GM19468 (cell line): ENCODE measurements around the gene IL18R1.

Experiments used
- ATAC-seq: cut with Tn5 transposase; IDR thresholded peaks from one replicate; pipeline ENCODE4 v1.9.1; 2021; ENCODE audit warnings: mild to moderate bottlenecking, moderate library complexity, moderate number of reproducible peaks; ENCODE audit not compliant: unreplicated experiment; ENCODE audit errors: extremely low read depth

The IL18R1 gene

DNA sequence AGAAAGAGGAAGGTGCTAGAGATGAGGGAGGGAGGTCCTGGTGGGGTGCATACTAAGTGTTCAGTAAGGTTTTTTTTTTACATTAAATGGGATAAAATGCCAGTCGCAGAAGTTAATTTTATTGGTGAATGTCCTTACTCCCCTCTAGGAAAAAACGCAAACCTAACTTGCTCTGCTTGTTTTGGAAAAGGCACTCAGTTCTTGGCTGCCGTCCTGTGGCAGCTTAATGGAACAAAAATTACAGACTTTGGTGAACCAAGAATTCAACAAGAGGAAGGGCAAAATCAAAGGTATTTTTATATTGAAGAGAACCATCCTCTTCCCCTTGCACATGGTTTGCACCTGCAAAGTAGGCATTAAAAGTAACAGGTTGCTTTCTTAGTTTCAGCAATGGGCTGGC, 12.7 kb upstream of the IL18R1 start:
- no peak for ATAC-seq

GRCh38 chr2:102344397-102344796, 11.2 kb upstream of the IL18R1 start:
- ATAC-seq, result no peak

GRCh38 chr2:102345329-102345920, 10.2 kb upstream of the IL18R1 start:
- no peak for ATAC-seq

DNA sequence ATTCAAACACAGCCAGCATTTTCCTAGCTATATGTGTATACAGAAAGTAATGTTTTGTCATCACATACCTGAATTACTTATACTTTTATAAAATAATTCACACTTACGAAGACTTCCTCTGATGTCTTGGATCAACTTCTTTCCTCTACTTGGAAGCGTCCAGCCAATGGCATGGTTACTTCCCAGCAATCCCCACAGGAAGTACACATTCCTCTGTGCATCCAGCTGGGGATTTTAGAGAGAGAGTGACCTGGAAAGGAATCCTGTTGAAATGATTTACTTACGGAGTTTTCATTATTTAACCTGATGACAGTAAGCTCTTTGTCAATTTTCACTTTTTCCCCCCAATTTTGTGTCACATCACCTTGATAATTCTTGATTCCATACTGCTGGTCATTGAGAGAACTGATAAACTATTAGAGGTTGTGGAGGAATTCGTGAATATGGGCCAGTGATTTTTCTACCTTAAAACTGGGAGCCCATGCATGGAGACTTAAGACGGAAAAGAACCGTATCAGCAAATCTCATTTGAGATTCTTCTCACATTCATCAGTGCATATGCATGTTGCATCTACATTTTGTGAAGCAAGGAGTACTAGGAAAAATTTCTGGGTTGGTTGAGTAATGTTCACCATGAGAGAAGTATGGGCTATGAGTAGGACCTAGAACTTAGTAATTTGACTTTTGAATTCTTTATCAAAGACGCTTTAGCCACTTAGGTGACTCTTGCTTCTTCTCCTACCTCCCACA, 9.0 kb upstream of the IL18R1 start:
- no peak for ATAC-seq

DNA sequence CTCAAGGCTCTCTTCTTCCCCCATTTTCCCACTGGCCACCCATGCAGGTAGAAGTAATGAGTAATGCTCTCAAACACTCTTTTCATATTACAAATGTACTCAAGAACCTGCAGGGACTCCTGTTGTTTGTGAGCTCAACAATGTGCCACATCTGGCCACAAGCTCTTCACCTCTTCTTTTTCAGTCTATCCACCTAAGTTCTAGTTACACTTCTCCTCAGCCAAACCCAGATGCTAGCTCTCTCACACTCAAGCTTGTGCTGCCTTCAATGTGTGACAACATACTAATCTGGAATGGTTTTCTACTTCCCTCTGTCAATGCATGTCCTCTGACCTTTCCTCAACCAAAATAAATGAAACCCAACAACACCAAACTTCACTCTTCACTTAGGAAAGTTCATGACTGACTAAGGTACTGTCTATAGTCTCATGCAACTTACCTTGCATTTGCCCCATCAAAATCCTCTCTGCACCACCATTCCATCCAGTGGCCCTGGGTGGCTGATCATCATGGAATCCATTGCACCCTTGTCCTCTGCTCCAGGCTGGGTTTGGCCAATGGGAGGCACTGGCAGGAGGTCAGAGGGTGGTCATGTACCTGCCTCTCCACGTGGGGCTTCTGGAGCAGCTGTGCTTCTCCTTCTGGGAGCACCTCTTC, 5.3 kb upstream of the IL18R1 start:
- ATAC-seq, result no peak

GRCh38 chr2:102356381-102356712, 751 bp downstream of the IL18R1 start:
- no peak for ATAC-seq

DNA sequence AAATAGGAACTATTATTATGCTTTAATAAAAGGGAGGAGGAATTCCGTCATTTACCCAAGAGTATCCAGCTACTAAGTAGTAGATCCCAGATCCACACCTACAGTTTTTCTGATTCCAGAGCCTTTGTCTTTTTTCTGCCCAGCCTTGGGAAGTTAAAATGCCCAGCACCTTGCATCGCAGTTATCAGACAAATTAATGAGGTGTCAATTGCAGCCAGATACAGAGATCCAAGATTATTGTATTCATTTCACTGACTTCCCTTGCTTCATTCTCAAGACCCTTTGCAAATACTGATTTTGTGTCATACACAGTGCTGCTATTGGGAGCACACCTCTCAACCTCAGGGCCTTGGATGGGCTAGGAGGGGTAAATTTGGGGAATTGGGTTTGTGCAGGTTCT, 1.1 kb downstream of the IL18R1 start:
- no peak for ATAC-seq

DNA sequence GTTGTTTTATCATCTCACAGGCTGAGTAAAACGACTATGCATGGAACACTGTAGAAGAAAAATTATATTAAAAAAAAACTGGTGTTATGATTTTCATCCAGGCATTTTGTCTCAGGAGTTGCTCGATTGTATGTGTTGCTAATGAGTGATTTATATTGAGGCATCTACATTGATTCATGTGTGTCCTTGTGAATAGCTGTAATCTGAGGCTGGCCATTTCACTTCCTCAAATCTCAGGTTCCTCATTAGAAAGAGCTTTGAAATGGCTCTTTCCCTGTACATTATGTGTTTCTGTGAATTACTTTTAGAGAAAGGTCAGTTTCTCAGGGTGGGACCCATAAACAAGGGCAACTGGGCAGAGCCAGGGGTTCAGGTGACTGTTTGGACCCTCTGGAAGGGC, 2.3 kb downstream of the IL18R1 start:
- no peak for ATAC-seq

GRCh38 chr2:102358496-102358895, 2.9 kb downstream of the IL18R1 start:
- ATAC-seq, result no peak

DNA sequence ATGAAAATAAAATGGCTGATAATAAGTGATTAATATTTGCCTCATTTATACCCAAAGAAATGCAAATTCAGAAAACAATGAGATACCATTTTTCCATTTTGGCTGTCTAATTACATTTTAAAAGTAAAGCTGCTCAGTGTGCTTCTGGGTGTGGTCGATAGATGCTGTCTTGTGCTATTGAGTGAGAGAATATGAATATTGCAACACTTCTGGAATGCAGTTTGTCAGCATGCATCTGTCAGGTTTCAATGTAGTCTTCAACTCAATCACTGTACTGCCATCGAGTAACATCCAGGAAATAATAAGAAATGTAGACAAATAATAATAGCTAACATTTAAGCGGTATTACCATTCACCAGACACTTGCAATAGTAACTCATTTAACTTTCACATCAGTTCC, 3.9 kb downstream of the IL18R1 start:
- no peak for ATAC-seq

DNA sequence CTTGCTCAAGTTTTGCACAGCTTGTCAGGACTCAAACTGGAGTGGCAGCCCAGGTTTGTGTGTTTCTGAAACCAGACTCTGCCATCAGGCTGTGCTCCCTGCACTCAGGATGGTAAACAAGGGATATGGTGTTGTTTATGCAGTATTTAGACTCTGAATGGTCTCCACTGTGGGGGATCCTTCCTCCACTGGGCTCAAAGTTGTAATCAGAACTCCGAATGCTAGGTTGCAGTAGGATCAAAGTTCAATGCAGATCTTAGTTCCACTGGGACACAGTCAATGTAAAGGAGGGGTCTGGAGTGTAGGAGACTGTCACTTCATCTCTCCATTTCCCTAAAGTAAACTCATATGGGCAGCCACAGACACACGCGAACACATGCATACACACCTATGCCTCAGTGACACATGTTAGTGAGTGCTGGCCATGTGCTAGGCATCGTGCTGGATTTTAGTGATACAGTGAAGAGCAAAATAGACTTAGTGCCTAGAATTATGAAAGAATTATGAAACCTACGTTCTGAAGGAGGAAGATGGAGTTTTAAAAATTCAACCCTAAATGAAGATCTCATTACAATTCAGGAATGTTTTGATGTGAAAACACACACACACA, 6.1 kb downstream of the IL18R1 start:
- ATAC-seq, result no peak

DNA sequence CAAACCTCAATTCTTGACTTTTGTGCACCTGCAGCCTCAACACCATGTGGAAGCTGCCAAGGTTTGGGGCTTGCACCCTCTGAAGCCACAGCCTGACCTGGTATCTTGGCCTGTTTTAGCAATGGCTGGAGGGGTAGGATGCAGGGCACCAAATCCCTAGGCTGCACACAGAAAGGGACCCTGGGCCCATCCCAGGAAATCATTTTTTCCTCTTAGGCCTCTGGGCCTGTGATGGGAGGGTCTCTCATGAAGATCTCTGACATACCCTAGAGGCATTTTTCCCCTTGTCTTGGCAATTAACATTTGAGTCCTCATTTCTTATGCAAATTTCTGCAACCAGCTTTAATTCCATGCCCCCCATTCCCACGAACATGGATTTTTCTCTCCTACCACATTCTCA, 10.2 kb downstream of the IL18R1 start:
- no peak for ATAC-seq

DNA sequence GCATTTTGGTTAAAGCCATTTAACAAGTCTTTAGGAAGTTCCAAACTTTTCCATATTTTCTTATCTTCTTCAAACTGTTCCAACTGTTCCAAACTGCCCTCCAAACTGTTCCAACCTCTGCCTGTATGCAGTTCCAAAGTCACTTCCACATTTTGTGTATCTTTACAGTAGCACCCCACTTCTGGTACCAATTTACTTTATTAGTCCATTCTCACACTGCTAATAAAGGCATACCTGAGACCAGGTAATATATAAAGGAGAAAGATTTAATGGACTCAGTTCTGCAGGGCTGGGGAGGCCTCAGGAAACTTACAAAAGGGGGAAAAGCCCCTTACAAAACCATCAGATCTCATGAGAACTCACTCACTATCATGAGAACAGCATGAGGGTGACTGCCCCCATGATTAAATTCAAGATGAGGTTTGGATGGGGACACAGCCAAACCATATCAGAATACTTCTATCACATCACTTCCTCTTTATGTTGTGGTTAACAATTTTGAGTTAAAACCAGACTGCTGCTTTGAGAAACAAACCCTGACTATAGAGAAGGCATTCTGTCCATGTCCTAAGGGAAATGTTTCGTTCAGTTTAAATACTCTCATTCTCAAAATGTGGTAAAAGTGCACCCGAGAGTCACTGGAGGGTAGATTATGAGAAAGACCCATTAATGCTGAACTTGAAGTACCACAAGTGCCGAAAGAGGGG, 11.0 kb downstream of the IL18R1 start:
- ATAC-seq, result peak; percentile 56

DNA sequence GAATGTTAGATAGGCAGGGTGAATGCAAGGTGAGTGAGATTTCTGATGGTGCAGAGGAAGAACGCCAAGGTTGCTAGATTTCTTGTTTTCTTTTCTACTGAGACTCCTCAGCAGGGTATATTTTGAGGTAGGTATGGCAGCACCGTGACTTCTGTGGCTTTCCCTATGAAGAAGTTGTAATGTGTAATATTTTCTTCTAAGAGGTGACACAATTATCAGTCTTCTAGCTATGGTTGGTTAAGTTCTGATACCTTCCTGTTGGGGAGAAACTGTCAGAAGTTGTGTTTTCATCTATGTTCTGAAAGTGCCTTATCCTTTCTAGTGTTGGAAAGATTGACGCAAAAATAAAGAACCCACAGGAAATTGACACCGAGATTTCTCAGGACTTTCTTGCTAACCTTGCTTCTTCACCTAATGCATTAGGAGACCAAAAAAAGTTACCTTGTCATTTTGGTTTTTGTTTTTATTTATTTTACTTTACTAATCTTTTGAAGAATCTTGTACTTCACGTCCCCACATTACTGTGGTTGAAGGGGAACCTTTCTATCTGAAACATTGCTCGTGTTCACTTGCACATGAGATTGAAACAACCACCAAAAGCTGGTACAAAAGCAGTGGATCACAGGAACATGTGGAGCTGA, 11.9 kb downstream of the IL18R1 start:
- no peak for ATAC-seq

DNA sequence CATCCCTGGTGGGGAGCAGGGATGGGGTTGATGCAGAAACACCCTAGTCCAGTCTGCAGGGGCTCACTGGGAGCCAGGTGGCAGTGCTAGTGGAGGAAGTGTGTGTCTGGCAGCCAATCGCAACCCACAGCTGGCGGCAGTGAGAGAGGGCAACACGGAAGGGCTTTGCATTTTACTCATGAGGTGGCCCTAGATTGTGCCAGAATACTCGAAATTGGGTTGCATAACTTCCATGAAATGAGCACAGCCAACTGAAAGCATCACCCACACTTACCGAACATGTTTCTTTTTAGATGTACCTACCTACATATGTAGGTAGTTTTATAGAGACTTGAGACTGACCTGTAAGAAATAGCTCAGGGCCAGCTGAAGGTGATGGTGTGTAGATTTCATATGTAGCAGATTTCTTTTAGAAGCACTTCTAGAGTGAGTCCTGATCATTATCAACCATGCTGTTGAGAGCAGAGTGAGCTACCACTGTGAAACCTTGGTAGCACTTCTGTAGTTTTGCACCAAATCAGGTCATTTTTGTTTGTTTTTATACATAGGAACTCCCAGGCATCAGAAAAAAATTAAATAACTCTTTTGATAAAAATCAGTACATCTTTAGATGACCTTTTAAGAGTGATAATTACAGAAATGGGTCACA, 13.0 kb downstream of the IL18R1 start:
- ATAC-seq, result no peak

- ATAC-seq, result no peak
Measured at GRCh38 chr2:102369866-102370265, 14.3 kb downstream of the IL18R1 start.

DNA sequence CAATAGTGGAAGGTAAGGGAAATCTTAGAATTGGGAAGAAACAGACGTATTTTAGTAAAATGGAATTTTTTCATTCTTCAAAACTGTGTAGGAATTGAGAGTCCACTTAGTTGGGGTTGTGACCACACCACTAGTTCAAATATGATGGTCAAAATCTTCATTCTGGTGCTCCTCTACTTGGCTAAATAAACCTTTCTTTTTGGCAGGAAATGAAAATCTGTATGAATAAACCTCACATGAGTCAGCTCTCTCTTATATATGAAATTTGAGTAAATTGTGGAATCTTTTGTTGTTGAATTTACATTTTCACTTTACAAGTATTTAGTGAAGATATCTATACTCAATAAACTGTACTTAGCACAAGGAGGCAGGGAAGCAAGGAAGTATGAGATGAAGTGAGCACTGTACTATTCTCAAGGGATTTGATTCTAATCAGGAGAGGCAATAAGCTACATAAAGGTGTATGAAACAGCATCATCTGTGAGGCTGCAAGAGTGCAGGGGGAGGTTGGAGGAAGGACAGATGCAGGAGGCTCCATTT, 20.5 kb downstream of the IL18R1 start:
- ATAC-seq, result no peak

- ATAC-seq, result no peak
Measured at GRCh38 chr2:102383722-102384121, 28.1 kb downstream of the IL18R1 start.

DNA sequence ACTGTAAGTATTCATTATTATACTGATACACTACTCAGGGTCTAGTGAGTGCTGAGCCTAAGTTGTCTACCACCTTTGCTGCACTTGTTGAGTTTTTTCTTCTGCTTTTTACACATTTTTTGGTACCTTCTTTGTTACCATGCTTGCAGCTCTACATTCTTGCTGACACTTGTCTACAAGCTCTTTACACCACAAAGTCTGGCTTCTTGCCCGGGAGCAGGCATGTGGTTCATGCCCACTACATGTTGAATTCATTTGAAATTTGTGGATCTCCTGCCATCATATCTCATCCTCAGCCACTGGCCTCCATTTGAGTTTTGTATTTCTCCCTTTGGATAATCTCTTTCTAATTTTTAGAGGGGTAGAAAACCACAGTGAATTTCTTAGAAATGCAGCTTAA, 29.9 kb downstream of the IL18R1 start:
- no peak for ATAC-seq

GRCh38 chr2:102386004-102386403, 30.4 kb downstream of the IL18R1 start:
- no peak for ATAC-seq
